Stimulated activated CD4-positive, alpha-beta T cell treated with anti-CD3 and anti-CD28 coated beads, Interleukin-1b, Interleukin-23, amount 100 ng/mL, for 4 hours (primary cell): ENCODE results near the gene SRMS.
A peak's percentile ranks its signal among the peaks of the same experiment; 100 is the strongest.

ENCODE experiments used
- DNase-seq, 2 donors: peaks; one replicate each; pipeline ENCODE4 v3.0.0-alpha.2; 2020; ENCODE audit warnings: low read depth in 2 of 2

The SRMS gene

DNA sequence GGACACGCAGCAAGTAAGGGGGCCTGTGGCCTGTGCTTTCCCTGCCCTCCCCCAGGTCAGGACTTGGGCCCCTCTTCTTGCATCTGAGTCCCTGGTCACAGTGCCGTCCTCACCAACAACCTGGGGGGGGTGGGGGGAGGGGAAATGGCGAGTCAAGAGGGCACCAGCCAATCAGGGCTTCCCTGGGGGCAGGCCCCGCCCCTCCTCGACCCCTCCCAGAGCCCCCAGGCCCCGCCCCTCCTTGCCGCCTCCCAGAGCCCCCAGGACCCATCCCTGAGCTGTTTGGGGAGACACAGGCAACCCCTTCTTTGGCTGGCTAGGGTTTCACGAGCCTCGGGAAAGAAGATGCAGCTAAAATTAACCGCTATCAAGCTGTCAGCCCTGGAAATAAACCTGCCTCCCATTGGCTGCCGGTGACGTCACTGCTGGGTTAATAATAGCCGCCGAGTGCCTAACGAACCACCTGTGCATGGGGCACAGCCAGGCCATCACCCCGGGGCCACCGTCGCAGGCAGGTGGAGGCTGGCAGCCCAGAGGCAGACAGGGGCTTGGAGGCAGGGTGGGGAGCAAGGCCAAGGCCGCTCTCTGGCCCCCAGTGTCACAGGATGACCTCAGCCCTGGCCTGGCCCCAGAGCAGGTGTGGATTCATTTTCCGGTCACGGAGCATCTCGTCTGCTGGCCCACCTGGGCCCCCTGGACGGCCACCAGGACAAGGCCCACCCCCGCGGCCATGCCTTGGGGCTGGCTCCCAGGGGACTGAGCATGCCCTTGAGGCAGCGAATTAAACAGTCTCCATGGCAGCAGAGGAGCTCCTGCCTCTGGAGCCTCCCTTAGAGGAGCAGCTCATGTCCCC lies 45.5 kb downstream of the SRMS start:
- DNase-seq: no peak

- DNase-seq: no peak
Measured at GRCh38 chr20:63500902-63501817, 46.4 kb downstream of the SRMS start.

- DNase-seq: no peak
Measured at GRCh38 chr20:63500151-63500901, 47.2 kb downstream of the SRMS start.

DNA sequence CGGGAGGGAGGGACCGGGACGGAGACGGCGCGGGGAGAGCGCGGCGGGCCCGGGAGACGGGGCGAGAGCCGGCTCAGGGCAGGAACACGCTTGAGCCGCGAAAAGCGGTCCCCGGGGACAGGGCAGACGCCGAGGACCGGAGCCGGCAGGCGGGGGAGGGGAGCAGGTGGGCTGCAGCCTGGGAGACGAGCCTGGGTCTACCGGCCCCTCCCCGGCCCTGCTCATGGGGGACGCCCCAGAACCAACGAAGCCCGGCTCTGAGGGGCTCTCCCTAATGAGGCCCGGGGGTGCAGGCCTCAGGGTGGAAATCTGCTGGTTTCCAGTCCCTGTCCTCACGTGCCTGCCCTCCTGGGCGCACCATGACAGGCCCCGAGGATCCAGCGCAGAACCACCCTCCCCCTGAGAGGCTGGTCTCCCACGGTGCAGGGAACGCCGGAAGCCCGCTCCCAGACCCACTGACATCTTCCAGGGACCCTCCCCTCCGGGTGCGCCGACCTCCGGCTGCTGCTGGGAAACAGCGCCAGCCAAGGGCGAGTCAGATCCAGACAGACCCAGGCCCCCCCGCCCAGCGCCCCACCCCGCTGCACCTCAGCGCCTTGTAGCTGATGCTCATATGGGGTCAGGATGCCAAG lies 48.1 kb downstream of the SRMS start:
- DNase-seq: no peak

GRCh38 chr20:63498960-63499337 lies 48.6 kb downstream of the SRMS start, which contains the start of gene EEF1A2:
Gene EEF1A2, minus strand, starts transcription at chr20:63499083. Its CDS starts 1,320 bp downstream, at chr20:63497763.
- peak in 1 of 2 donors; percentile 37 for DNase-seq

- no peak for DNase-seq
Measured at GRCh38 chr20:63497946-63498935, 49.3 kb downstream of the SRMS start.

DNA sequence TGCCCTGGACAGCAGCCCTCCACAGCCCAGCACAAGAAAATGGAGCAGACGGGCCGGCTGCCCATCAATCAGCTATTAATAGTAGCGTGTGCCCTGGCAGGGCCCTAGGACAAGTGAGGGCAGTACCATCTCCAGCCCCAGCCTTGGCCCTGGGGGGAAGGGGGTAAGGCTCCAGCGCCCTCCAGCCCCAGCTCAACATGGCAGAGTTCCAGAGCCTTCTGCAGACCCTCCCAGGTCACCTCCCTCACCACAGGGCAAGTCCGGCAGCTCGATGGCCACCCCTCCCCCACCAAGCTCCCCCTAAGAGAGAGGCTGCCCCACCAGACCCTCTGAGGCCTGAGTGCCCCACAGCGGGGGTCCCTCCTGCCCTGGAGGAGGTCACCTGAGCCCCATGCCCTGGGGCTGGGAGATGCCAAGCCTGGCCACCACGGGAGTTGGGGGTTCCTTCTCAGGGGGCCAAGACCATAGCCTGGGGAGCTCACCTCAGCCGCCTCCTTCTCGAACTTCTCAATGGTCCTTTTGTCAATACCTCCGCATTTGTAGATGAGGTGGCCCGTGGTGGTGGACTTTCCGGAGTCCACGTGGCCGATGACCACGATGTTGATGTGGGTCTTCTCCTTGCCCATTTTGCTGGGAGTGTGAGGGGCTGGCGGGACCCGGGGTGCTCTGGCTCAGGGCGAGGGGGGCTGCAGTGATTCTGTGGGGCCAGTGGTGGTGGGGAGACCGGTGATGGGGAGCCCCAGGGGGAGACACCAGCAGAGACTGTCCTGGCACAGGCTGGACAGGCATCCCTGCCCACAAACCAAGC lies 50.2 kb downstream of the SRMS start:
- DNase-seq: no peak

GRCh38 chr20:63496596-63497120 lies 50.9 kb downstream of the SRMS start:
- DNase-seq: no peak

DNA sequence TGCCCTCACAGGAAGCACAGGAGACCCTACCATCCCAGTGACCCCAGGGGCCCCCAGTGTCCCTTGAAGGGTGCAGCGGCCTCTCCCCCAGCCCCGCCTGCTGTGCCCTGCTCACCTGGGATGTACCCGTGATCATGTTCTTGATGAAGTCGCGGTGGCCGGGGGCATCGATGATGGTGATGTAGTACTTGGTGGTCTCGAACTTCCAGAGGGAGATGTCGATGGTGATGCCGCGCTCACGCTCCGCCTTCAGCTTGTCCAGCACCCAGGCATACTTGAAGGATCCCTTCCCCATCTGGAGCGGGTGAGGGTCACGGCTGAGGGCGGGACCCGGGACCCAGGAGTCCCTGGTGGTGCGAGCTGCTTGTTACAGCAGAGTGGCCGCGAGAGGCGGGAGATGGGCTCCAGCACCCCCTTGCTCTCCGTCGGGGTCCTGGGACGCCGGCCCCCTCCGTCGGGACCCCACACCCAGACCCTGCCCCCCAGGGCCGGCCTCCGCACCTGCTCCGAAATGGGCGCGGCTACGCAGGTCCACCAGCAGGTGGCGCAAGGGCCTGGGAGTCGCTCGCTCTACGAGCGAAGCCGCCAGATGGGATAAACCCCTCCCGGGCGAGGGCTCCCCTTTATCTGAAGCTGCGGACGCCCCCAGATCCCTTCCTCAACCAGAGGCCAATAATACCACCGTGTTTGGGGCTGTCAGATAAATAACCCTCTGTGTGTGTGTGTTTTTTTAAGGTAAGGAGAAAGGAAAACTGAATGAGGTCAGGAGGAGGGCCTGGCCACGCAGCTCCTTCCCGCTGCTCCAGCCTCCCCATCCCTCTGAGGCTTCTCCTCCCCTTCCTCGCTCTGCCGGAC lies 51.6 kb downstream of the SRMS start:
- DNase-seq: peak; percentile 75

GRCh38 chr20:63495167-63495720 lies 52.3 kb downstream of the SRMS start:
- DNase-seq: no peak

DNA sequence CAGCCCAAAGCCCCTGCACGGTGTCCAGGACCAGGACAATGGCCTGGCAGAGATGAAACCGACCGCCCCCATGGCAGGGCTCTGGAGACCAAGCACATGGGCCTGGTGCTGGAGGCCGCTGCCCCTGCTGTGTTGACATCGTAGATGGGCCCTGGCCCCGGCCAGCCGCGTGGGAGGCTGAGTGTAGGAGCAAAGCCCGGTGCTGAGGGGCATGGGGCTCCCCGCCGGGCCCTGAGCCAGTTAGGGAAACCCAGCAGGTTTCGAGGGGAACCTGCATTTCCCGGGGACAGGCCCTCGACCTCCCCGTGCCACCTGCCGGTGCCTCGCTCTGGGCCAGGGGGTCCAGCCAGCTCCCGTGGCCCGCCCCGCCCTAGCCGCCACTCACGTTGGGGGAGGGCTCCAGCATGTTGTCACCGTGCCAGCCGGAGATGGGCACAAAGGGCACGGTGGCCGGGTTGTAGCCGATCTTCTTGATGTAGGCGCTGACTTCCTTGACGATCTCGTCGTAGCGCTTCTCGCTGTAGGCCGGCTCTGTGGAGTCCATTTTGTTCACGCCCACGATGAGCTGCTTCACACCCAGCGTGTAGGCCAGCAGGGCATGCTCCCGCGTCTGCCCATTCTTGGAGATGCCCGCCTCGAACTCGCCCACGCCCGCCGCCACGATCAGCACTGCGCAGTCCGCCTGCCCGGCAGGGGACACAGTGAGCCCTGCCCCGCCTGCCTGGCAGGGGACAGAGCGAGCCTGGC lies 53.0 kb downstream of the SRMS start:
- DNase-seq: no peak

DNA sequence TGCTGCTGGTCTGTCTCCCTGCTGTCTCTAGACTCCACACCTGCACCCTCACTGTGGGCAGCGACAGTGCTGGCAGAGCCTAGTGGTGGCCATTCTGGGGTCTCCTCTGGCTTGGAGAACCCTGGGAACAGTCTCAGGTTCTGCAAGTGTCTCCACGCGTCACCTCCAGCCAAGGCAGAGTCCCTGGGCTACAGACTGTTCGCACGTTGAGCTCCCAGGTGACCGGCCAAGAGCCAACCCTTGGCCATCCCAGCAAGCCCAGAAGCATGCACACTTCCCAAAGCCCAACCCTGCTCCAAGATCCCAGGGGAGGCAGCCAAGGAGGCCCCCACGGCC lies 53.5 kb downstream of the SRMS start:
- DNase-seq: no peak

- no peak for DNase-seq
Measured at GRCh38 chr20:63493563-63494020, 54.0 kb downstream of the SRMS start.

- no peak for DNase-seq
Measured at GRCh38 chr20:63492982-63493381, 54.6 kb downstream of the SRMS start.

- DNase-seq: no peak
Measured at GRCh38 chr20:63492518-63492917, 55.0 kb downstream of the SRMS start.

- no peak for DNase-seq
Measured at GRCh38 chr20:63491635-63492230, 55.8 kb downstream of the SRMS start.

GRCh38 chr20:63491078-63491477 lies 56.5 kb downstream of the SRMS start:
- no peak for DNase-seq
